Retinal pigment epithelial cell (primary cell): ENCODE data around the gene COL4A1.

Experiments
- DNase-seq: peaks from one replicate; pipeline ENCODE4 v3.0.0-alpha.2; 2010; ENCODE audit warnings: low read depth
- H3K4me3 ChIP-seq: 2 replicates; pipeline ENCODE4 v1.5.1; 2011; ENCODE audit warnings: mild to moderate bottlenecking, low read length, control low read depth, moderate library complexity
- CTCF ChIP-seq: conservative IDR thresholded peaks from 2 replicates; pipeline ENCODE4 v1.5.1; 2011; ENCODE audit warnings: low read depth, low read length, control low read depth, inconsistent platforms

The COL4A1 gene

GRCh38 chr13:110341445-110342244 lies 34.7 kb upstream of the COL4A1 start:
- H3K4me3 ChIP-seq, result no peak overlapping the region
- no peak for TF ChIP-seq CTCF
- no peak for DNase-seq

- DNase-seq, result no peak
- no peak for TF ChIP-seq CTCF
- no peak overlapping the region for H3K4me3 ChIP-seq
Observed at GRCh38 chr13:110340812-110341444, 34.0 kb upstream of the COL4A1 start.

- TF ChIP-seq CTCF, result no peak
- no peak for DNase-seq
- H3K4me3 ChIP-seq, result no peak overlapping the region
Observed at GRCh38 chr13:110339975-110340550, 33.1 kb upstream of the COL4A1 start.

- TF ChIP-seq CTCF, result no peak
- H3K4me3 ChIP-seq, result no peak overlapping the region
- DNase-seq, result no peak
Observed at GRCh38 chr13:110339263-110339662, 32.3 kb upstream of the COL4A1 start.

GRCh38 chr13:110338441-110339101 lies 31.6 kb upstream of the COL4A1 start:
- no peak overlapping the region for H3K4me3 ChIP-seq
- no peak for TF ChIP-seq CTCF
- DNase-seq, result no peak

GRCh38 chr13:110337247-110337646 lies 30.3 kb upstream of the COL4A1 start:
- TF ChIP-seq CTCF, result no peak
- no peak overlapping the region for H3K4me3 ChIP-seq
- no peak for DNase-seq
